Measurements from ENCODE around the gene DHRS1.
"Not testable (repeated sequence)": the region's sequence is repeated elsewhere in the genome, so short reads cannot be mapped to it uniquely, and the experiment has no call there.

Gene DHRS1

DNA sequence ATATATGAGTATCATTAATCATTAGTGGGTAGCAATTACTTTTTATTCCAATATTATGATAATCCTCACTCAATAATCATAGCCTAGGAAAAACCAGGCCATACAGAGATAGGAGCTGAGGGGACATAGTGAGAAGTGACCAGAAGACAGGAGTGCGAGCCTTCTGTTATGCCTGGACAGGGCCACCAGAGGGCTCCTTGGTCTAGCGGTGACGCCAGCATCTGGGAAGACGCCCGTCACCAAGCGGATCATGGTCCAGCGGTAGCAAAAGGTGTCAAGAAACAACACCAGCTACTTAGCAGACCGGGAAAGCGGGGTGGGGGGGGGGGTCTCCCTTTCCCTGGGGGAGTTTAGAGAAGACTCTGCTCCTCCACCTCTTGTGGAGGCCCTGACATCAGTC is 28.3 kb upstream of the DHRS1 start:
- not testable (repeated sequence) for DNase-seq (ENCODE audit: low spot score)

DNA sequence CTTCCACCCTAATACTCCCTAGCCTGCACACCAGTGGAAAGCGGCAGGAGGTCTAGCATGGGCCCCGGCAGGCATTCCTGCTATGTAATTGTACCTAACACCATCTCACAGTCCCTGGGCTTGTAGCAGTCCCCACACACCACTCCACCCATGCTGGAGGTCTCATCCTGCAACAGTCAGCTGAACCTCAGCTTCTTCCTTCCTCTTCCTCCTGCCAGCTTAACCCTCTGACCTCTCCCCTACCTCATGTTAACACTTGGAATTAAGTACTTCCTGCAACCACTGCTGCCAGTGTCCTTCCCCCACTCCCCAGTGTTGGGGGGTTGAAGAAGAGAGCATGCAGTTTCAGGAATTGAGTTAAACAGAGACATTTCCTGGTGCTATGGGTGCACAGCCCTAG is 27.7 kb upstream of the DHRS1 start:
- no peak for DNase-seq (ENCODE audit: low spot score)

DNA sequence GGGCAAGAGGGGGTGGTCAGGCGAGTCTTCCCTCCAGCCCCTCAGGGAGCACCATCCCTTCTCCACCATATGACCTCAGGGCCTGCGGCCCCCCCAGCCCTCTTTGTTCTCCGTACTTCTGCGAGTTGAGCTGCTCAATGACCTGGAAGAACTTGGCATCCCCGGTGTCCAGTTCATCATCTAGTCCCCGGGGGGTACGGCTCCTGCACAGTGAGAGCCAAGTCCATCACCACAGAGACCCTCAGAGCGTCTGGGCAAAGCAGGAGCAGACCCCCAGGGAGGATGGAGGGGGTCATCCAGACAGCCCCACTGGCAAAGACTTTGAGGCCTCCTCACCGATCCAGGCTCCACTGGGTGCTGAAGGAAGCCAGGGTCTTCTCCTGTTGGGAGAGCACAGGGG is 26.4 kb upstream of the DHRS1 start:
- DNase-seq (ENCODE audit: low spot score), result no peak

DNA sequence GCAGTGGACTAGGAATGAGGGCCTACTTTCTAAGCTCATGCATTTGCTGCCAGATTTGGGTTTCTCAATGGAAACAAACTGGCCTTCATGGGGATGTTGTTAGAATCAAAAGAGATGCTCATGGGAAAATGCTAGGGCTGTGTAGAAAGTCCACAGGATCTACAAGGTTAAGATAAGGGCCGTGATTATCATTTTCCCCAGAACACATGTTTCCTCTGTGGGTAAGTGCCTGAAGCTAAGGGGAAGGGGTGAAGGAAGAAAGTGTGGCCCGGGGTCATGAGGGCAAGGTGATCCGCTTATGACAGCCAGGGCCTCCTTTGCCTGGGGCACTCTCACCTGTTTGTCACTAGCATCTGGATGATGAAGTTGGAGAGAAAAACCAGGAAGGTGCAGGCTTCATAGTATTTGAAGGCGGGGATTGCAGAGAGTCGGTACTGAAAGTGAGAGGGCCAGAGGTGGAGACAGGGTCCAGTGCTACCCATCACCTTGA is 25.5 kb upstream of the DHRS1 start:
- DNase-seq (ENCODE audit: low spot score), result no peak

DNA sequence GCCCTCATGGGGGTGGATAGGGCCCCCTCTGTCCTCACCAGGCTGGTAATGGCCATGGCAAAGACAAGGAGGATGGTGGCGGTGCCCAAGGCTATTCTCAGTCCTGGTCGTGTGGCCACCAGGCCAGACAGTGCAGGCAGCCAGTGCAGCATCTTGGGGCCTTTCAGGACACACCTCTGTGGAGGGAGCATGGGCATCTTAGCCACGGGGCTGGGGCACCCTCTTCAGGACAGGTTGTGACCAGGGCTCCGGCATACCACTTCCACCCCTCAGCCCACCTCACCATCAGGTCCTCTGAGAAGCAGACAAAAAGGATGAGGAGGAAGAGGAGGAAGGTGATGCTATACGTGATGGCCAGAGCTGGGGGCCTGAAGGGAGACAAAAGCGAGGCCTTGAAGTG is 24.4 kb upstream of the DHRS1 start:
- no peak for DNase-seq (ENCODE audit: low spot score)

DNA sequence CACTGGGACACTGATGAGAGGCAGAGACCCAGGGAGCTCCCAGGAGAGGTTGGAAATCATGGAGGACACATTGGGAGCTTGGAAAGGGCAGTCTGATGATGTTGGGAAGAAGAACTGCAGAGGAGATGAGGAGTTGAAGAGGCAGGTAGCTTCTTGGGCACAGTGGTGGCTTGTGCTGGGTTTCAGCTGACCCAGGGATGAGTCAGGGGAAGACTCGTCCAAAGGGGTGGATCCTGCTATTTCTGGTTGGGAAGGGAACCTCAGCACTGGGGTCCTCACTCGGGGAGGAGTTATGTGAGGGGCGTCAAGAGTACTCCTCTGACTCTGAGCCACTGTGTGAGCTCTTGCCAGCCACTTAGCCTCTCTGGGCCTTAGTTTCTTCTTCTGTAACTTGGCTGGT is 23.8 kb upstream of the DHRS1 start:
- no peak for DNase-seq (ENCODE audit: low spot score)

DNA sequence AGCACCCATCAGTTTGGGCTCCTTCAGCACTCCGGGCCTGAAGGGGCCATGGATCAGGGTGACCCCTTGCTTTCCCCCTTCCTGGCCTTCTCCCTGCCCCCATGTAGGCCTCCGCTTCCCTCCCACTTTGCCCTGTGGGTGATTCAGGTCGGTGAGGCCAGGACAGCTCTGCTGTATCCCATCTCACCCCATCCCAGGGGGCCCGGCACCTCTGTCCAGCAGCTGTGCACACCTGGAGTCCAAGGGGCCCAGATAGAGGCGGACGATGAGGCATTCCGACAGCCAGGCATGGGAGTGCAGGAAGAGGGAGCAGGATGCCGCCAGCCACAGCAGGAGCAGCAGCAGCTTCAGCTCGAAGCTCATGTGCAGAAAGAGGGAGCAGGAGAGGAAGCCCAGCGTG is 23.1 kb upstream of the DHRS1 start:
- DNase-seq (ENCODE audit: low spot score), result no peak

DNA sequence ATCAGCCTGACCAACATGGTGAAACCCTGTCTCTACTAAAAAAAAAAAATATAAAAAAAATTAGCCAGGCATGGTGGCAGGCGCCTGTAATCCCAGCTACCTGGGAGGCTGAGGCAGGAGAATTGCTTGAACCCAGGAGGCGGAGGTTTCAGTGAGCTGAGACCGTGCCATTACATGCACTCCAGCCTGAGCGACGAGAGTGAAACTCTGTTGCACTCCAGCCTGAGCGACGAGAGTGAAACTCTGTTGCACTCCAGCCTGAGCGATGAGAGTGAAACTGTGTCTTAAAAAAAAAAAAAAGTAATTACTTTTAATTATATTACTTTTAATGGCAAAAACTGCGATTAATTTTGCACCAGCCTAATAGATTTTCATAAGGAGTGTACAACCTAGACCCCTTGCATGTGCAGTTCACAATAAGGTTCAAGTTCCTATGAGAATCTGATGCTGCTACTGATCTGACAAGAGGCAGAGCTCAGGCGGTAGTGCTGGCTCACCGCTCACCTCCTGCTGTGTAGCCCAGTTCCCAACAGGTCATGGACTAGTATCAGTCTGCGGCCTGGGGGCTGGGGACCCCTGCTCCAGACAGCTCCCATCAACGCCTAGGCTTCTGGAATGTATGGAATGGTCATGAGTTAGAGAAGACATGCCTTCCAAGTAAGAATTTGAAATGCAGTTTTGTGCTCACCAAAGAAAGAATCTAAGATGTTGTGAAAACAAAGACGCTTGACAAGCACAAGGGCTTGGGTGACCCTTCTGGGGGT is 21.8 kb upstream of the DHRS1 start:
- no peak for DNase-seq (ENCODE audit: low spot score)

DNA sequence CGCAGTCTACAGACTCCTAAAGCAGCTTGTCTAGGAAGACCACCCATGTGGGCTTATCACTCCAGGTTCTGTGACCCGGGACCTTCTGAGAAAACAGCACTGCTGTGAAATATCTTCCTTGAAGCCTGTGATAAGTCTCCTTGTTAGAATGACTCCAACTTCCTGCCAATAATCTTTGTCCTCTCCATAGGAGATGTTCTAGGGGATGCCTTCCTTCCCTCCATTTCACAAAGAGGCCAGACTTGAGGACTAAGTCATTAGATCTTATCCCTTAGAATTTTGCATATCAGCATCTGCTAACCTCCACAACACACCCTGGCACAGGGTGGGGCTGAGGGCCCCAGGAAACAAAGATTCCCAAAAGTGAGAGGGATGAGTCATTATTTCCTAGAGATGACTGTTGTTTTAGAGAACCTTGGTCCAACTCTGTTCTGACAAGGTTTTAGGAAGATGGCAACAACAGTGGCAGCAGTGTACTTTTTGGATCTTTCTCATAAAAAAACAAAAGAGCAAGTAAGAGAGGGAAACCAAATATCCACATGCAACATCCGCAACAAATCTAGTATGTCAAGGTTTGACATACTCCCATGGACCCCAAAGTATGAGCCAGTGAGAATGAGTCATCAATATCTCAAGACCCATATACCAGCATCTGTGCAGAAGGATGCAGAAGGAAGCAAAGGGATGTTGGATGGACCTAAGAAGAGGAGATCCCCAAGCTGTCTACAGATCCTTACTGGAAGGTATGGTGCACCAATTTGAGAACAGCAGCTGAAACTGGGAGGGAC is 17.8 kb upstream of the DHRS1 start:
- DNase-seq (ENCODE audit: low spot score), result no peak

DNA sequence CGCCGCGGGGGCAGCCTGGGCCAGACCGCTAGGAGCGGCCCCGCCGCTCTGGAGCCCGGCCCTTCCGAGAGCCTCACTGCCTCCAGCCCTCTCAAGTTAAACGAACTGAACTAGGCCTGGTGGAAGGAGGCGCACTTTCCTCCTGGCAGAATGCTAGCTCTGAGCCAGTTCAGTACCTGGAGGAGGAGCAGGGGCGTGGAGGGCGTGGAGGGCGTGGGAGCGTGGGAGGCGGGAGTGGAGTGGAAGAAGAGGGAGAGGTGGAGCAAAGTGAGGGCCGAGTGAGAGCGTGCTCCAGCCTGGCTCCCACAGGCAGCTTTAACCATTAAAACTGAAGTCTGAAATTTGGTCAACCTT is 17.0 kb upstream of the DHRS1 start:
- DNase-seq (ENCODE audit: low spot score), result no peak

DNA sequence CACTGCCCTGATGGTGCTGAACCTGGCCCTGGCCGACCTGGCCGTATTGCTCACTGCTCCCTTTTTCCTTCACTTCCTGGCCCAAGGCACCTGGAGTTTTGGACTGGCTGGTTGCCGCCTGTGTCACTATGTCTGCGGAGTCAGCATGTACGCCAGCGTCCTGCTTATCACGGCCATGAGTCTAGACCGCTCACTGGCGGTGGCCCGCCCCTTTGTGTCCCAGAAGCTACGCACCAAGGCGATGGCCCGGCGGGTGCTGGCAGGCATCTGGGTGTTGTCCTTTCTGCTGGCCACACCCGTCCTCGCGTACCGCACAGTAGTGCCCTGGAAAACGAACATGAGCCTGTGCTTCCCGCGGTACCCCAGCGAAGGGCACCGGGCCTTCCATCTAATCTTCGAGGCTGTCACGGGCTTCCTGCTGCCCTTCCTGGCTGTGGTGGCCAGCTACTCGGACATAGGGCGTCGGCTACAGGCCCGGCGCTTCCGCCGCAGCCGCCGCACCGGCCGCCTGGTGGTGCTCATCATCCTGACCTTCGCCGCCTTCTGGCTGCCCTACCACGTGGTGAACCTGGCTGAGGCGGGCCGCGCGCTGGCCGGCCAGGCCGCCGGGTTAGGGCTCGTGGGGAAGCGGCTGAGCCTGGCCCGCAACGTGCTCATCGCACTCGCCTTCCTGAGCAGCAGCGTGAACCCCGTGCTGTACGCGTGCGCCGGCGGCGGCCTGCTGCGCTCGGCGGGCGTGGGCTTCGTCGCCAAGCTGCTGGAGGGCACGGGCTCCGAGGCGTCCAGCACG is 16.4 kb upstream of the DHRS1 start:
- DNase-seq (ENCODE audit: low spot score), result no peak

DNA sequence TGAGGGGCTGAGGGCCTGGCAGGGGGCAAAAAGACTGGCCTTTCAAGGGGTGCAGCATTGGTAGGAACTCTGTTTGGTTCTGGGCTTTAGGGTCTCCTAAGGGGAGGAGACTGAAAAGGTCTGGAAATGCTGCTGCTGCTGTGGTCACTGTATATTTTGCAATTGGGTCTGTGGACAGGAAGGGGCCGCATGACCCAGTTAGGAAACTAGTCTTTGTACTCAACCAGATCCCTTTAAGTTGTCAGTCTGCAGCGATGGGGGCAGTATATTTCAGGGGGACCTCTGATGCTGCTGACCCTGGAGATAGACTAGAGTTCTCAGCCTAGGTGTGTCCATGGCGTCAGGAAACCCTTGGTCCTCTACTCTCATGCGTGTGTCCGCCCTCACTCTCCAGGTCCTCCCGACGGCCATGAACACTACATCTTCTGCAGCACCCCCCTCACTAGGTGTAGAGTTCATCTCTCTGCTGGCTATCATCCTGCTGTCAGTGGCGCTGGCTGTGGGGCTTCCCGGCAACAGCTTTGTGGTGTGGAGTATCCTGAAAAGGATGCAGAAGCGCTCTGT is 15.7 kb upstream of the DHRS1 start:
- no peak for DNase-seq (ENCODE audit: low spot score)

DNA sequence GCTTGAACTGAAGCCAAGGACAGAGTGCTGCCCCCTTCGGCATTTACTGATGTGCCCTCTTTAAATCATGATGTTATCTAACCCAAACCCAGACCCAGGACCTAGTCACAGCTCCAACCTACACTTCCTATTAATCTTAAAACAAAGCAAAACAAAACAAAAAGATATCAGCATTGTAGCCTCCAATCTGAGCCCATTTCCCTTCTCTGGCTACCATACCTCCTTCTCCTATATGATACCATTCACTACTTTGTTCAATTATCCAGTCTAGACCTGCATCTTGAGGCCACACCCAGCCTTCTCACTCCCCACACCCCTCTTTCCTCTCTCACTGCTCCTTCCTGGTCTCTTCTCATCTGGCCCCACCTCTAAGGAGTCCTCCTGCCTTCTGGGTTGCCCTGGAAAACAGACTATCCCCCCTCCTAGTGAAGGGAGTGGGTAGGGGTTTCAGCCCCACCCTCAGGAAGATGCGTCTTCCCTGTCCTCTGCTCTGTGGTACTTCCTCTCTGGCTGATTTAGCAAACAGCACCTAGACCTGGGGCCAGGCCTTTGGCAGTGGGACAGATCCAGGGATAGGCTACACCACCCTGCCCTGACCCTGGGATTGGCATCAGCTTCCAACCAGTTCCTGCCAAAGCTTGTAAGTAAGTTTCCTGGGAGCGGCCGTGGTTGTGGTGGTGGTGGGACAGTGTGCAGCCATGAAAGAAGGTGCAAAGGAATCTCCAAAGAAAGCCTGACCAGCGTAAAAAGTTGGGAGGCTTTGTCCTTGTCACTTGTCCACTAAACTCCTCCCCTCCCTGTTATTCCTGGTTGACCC is 15.0 kb upstream of the DHRS1 start:
- no peak for DNase-seq (ENCODE audit: low spot score)

DNA sequence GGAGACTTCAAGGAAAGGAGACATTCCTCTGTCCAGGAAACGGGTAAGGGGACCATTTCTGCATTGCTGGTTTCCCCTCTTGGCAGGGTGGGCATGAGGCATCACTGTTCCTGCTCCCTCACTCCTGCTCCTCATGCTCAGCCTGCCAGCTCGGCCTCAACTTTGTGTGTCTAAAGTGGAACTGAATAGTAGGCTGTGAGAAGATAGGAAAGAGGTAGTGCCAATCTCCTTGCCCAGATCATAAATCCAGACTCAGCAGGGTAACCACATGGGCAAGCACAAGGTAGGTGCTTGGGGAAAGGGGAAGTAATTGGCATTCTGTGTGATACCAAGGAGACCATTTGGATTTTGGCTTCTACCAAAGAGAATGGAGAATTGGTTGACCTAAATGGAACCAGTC is 14.3 kb upstream of the DHRS1 start:
- no peak for DNase-seq (ENCODE audit: low spot score)

DNA sequence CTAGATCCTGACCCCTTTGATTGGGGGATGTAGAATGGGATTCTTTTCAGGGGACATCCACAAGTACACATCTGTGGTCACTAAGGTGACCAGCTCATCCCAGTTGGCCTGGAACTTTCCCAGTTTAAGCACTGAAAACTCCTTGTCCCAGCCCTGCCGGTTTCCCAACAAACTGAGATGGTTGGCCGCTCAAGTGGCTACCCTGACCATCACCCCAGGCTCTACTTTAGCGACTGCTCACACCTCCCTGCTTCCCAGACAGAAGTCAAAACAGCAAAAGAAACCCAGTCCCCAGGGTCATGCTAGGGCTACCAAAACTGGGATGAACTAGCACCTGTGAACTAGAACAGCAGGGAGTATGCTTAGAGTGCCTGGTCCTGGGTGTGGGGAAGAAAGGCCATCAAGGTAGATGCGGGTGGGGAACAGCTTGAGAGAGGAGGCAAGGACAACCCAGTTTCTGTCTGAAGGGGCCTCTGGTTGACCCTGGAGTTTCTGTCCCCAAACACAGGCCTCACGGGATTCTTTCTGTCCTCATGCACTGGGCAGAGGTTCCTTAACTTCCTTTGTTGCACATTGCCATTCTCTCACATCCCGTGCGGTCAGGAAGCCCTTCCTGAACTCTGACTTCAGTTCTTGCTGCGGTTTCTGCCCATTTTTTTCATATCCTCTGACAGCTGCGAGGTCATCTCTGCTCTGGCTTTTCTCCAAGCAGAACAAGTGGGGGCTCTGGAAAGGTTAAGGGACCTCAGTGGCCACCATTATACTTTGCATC is 13.3 kb upstream of the DHRS1 start:
- peak; percentile 65 for DNase-seq (ENCODE audit: low spot score)

DNA sequence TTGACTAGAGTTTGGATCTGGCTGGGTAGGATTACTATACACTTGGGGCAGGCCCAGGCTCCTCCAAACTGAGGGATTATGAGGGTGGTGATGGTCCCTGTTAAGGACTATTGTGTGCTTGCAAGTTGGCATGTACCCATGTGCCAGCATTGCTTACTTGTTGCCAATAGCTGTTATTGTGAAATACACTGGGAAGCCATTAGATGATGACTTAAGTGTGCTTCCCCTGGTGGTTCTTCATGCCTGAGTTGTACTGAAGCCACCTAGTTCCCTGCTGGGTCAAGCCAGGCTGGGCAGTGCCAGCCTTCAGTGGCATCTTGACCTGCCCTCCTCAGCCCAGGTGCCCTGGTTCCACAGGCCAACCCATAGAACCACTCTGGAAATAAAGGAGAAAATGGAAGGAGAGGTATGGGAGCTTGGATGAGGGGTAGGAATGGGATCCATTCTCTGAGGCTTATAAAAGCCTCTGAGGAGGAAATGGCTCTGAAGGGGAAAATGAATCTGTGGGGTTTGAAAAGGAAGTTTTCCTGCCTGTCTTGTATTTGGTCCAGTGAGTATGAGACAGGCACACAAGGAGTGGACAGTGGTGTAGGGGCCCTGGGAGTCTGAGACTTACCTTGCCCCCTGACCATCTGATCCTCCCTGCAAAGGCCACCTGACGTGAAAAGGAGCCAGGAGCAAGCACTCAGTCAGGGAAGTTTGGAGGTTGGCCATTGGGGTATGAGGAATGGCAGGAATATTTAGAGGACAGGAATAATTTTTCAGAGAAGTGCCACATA is 12.4 kb upstream of the DHRS1 start:
- DNase-seq (ENCODE audit: low spot score), result no peak

DNA sequence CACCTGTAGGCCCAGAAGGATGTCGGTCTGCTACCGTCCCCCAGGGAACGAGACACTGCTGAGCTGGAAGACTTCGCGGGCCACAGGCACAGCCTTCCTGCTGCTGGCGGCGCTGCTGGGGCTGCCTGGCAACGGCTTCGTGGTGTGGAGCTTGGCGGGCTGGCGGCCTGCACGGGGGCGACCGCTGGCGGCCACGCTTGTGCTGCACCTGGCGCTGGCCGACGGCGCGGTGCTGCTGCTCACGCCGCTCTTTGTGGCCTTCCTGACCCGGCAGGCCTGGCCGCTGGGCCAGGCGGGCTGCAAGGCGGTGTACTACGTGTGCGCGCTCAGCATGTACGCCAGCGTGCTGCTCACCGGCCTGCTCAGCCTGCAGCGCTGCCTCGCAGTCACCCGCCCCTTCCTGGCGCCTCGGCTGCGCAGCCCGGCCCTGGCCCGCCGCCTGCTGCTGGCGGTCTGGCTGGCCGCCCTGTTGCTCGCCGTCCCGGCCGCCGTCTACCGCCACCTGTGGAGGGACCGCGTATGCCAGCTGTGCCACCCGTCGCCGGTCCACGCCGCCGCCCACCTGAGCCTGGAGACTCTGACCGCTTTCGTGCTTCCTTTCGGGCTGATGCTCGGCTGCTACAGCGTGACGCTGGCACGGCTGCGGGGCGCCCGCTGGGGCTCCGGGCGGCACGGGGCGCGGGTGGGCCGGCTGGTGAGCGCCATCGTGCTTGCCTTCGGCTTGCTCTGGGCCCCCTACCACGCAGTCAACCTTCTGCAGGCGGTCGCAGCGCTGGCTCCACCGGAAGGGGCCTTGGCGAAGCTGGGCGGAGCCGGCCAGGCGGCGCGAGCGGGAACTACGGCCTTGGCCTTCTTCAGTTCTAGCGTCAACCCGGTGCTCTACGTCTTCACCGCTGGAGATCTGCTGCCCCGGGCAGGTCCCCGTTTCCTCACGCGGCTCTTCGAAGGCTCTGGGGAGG is 11.3 kb upstream of the DHRS1 start, which contains the start of gene LTB4R:
TSS of gene LTB4R (plus strand) at position 857 of the 959 bp plus-strand sequence. CDS start 4,150 bp downstream, outside the sequence.
- peak; percentile 82 for DNase-seq (ENCODE audit: low spot score)

DNA sequence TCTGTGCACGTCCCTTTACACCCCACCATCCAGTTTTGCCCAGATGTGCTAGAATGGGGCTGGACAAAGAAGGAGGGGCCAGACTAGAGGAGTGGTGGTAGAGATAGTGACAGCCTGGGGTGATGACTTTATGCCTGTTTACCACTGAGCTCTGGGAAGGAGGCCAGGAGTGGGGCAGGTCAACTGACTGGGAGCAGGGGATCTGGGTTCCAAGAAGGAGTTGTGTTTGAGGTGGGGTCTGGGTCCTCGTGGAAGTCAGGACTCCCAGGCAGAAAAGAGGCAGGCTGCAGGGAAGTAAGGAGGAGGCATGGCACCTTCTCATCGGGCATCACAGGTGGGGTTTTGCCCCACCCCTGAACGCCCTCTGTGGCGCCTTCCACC is 10.7 kb upstream of the DHRS1 start:
- no peak for DNase-seq (ENCODE audit: low spot score)

All from Ammon's horn (tissue), 1 donor.